MM.1S (cell line): Measurements from ENCODE around the gene DDX54.

Experiments used
- DNase-seq: peaks from one replicate; pipeline ENCODE4 v3.0.0-alpha.2; 2015
- H2AFZ ChIP-seq: fragments of 300-600 bp; sonication (generic); 2 replicates; pipeline ENCODE4 v1.6.0; 2016; ENCODE audit warnings: antibody characterized with exemption, low read length
- H3F3A ChIP-seq: fragments of 300-600 bp; sonication (generic); 2 replicates; pipeline ENCODE4 v1.6.1; 2016; ENCODE audit warnings: mild to moderate bottlenecking, antibody characterized with exemption, low read length, moderate library complexity, mixed read lengths; ENCODE audit not compliant: insufficient read depth
- H3K27ac ChIP-seq: fragments of 300-600 bp; sonication (generic); 2 replicates; pipeline ENCODE4 v1.5.1; 2016; ENCODE audit warnings: mild to moderate bottlenecking, low read length
- H3K27me3 ChIP-seq: fragments of 300-600 bp; sonication (generic); replicated peaks from 2 replicates; pipeline ENCODE4 v1.6.0; 2016; ENCODE audit warnings: low read length; ENCODE audit not compliant: insufficient read depth
- H3K36me3 ChIP-seq: fragments of 300-600 bp; sonication (generic); replicated peaks from 2 replicates; pipeline ENCODE4 v1.6.1; 2016; ENCODE audit warnings: mild to moderate bottlenecking, low read length, mixed read lengths; ENCODE audit not compliant: insufficient read depth
- H3K4me1 ChIP-seq: fragments of 300-600 bp; sonication (generic); 2 replicates; pipeline ENCODE4 v1.6.1; 2016; ENCODE audit warnings: low read length, mixed read lengths
- H3K4me2 ChIP-seq: fragments of 300-600 bp; sonication (generic); 2 replicates; pipeline ENCODE4 v1.6.0; 2016; ENCODE audit warnings: low read depth, low read length
- H3K4me3 ChIP-seq: fragments of 300-600 bp; sonication (generic); 2 replicates; pipeline ENCODE4 v1.5.1; 2016; ENCODE audit warnings: low read length, mixed read lengths
- H3K79me2 ChIP-seq: fragments of 300-600 bp; sonication (generic); 2 replicates; pipeline ENCODE4 v1.6.1; 2016; ENCODE audit warnings: mixed run types, low read length, mixed read lengths
- H3K9ac ChIP-seq: fragments of 300-600 bp; sonication (generic); 2 replicates; pipeline ENCODE4 v1.6.1; 2016; ENCODE audit warnings: low read length, mixed read lengths
- H3K9me2 ChIP-seq: fragments of 300-600 bp; sonication (generic); replicated peaks from 2 replicates; pipeline ENCODE4 v1.6.1; 2016; ENCODE audit warnings: mild to moderate bottlenecking, low read length, mixed read lengths; ENCODE audit not compliant: insufficient read depth
- H3K9me3 ChIP-seq: fragments of 300-600 bp; sonication (generic); replicated peaks from 2 replicates; pipeline ENCODE4 v1.6.1; 2016; ENCODE audit warnings: mild to moderate bottlenecking, low read length, mixed read lengths; ENCODE audit not compliant: insufficient read depth
- H4K20me1 ChIP-seq: fragments of 300-600 bp; sonication (generic); 2 replicates; pipeline ENCODE4 v1.6.1; 2016; ENCODE audit warnings: mild to moderate bottlenecking, low read length, moderate library complexity, mixed read lengths; ENCODE audit not compliant: insufficient read depth
- EZH2 ChIP-seq: fragments of 300-600 bp; sonication (generic); optimal IDR thresholded peaks from 2 replicates; pipeline ENCODE3; 2017; ENCODE audit warnings: low read depth, mild to moderate bottlenecking, antibody characterized with exemption, low read length, mixed read lengths
- EZH2phosphoT487 ChIP-seq: fragments of 300-600 bp; sonication (generic); IDR thresholded peaks from 2 replicates; pipeline ENCODE4 v1.6.1; 2018; ENCODE audit warnings: antibody characterized with exemption, low read length
- TF ChIP-seq, protein P1 (sequence below): fragments of 300-600 bp; sonication (generic); IDR thresholded peaks from 2 replicates; pipeline ENCODE4 v1.5.1; 2016; ENCODE audit warnings: antibody characterized with exemption, low read length, mixed read lengths

DDX54 gene

DNA sequence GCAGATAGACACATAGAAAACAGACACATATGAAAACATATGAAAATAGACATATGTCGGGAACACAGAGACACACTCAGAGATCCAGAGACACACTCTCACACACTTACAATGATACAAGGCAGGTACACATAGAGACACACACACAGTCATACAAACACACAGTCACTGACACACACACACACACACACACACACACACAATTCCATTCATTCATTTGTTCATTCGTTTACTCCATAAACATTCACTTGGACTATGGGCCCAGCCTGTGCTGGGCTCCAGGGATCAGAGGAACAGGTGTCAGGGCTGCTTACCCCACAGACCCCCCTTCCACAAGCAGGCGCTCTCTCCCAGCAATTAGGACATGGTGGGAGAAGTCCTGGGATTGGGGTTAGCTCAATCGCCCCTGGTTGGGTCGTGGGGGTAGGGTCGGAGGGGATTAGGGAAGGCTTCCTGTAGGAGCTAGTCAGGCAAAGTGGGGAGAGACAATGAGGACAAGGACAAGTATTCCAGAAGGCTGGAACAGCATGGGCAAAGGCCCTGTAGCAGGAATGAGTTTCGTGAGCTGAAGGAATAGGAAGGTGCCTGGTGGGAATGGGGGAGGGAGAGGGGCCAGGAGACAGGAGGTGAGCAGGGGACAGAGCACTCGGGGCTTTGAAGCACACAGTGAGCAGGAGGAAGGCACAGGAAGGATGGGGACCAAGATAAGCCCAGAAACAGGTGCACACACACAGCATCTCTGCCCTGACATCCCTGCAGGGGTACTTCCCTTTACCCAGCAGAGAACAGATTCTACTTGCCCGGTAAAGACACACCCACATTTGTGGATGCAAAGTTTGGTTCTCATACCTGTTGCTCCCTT, 56.2 kb downstream of the DDX54 start:
- no peaks in the 10 kb centered on the region for H3K9me3 ChIP-seq
- H3K27ac ChIP-seq = no peak overlapping the region
- H3K36me3 ChIP-seq = no peaks in the 10 kb centered on the region
- TF ChIP-seq, protein P1, sequence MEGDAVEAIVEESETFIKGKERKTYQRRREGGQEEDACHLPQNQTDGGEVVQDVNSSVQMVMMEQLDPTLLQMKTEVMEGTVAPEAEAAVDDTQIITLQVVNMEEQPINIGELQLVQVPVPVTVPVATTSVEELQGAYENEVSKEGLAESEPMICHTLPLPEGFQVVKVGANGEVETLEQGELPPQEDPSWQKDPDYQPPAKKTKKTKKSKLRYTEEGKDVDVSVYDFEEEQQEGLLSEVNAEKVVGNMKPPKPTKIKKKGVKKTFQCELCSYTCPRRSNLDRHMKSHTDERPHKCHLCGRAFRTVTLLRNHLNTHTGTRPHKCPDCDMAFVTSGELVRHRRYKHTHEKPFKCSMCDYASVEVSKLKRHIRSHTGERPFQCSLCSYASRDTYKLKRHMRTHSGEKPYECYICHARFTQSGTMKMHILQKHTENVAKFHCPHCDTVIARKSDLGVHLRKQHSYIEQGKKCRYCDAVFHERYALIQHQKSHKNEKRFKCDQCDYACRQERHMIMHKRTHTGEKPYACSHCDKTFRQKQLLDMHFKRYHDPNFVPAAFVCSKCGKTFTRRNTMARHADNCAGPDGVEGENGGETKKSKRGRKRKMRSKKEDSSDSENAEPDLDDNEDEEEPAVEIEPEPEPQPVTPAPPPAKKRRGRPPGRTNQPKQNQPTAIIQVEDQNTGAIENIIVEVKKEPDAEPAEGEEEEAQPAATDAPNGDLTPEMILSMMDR = no peak
- no peak for TF ChIP-seq EZH2phosphoT487
- no peak for DNase-seq
- H2AFZ ChIP-seq = no peak overlapping the region
- no peaks in the 10 kb centered on the region for H3K4me1 ChIP-seq
- H3F3A ChIP-seq = no peaks in the 10 kb centered on the region
- no peak overlapping the region for H3K9ac ChIP-seq
- no peak overlapping the region for H3K4me2 ChIP-seq
- no peaks in the 10 kb centered on the region for H4K20me1 ChIP-seq
- H3K27me3 ChIP-seq = no peaks in the 10 kb centered on the region
- no peaks in the 10 kb centered on the region for H3K9me2 ChIP-seq
- no peaks in the 10 kb centered on the region for H3K79me2 ChIP-seq
- no peak overlapping the region for H3K4me3 ChIP-seq

DNA sequence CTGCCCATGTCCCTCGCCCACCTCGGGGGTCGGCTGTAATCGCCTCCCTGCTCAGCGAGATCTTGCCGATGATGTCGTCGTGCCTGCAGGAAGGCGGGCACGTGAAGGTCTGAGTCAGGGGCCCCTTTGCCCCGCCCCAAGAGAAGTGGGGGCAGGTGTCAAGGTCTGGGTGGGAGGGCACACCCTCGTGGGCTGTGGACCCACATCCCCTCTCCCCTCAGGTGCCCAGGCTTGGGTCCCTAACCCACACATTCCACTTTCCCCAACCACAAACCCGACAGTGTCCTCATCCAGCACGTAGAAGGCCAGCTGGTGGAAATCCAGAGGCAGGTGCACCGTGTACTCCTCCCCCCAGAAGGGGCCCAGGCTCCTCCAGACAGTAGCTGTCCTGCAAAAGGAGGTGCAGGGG, 57.5 kb downstream of the DDX54 start:
- Histone ChIP-seq H4K20me1 (no peaks in the 10 kb centered on the region), H3K4me3 (no peak overlapping the region)

GRCh38 chr12:113120670-113121370, 64.5 kb downstream of the DDX54 start:
- Histone ChIP-seq H3K9me2 (no peaks in the 10 kb centered on the region), H3K27me3 (no peaks in the 10 kb centered on the region), H3K36me3 (no peaks in the 10 kb centered on the region), H2AFZ (no peak overlapping the region), H3K4me3 (no peak overlapping the region), H3K9me3 (no peaks in the 10 kb centered on the region), H3K9ac (no peak overlapping the region), H3K4me2 (no peak overlapping the region), H3F3A (no peaks in the 10 kb centered on the region), H4K20me1 (no peaks in the 10 kb centered on the region), H3K79me2 (no peaks in the 10 kb centered on the region), H3K27ac (no peak overlapping the region), H3K4me1 (no peaks in the 10 kb centered on the region)
- no peak for DNase-seq
- no peak for TF ChIP-seq EZH2phosphoT487

More for the DNA sequence above, 57.5 kb downstream of the DDX54 start:
- no peak overlapping the region for H3K9ac ChIP-seq
- H3K4me1 ChIP-seq = no peaks in the 10 kb centered on the region
- H3K36me3 ChIP-seq = no peaks in the 10 kb centered on the region
- no peaks in the 10 kb centered on the region for H3F3A ChIP-seq
- no peak overlapping the region for H3K4me2 ChIP-seq
- H3K27ac ChIP-seq = no peak overlapping the region
- TF ChIP-seq EZH2 (no peak), EZH2phosphoT487 (no peak)
- TF ChIP-seq, protein P1 = no peak
- no peaks in the 10 kb centered on the region for H3K27me3 ChIP-seq
- H3K9me2 ChIP-seq = no peaks in the 10 kb centered on the region
- DNase-seq = no peak
- no peak overlapping the region for H2AFZ ChIP-seq
- no peaks in the 10 kb centered on the region for H3K9me3 ChIP-seq
- no peaks in the 10 kb centered on the region for H3K79me2 ChIP-seq
